HEK293 (cell line): ENCODE data around the gene CYP27A1.

Source experiments
- BCL11B ChIP-seq: fragments of 450-650 bp; formaldehyde crosslinking; IDR thresholded peaks from 2 replicates; pipeline ENCODE4 v1.5.1; 2016; ENCODE audit warnings: low read depth, missing biosample characterization, missing genetic modification characterization
- BCL6B ChIP-seq: fragments of 450-650 bp; formaldehyde crosslinking; IDR thresholded peaks from 2 replicates; pipeline ENCODE4 v1.5.1; 2017; ENCODE audit warnings: missing biosample characterization, missing genetic modification characterization
- GFI1B ChIP-seq: fragments of 450-650 bp; formaldehyde crosslinking; IDR thresholded peaks from 2 replicates; pipeline ENCODE4 v1.5.1; 2016; ENCODE audit warnings: missing biosample characterization, missing genetic modification characterization
- KLF10 ChIP-seq: fragments of 450-650 bp; IDR thresholded peaks from 2 replicates; pipeline ENCODE4 v1.5.1; 2018; ENCODE audit warnings: missing biosample characterization, mild to moderate bottlenecking, missing genetic modification characterization
- KLF8 ChIP-seq: fragments of 450-650 bp; formaldehyde crosslinking; IDR thresholded peaks from 2 replicates; pipeline ENCODE4 v1.5.1; 2016; ENCODE audit warnings: missing biosample characterization, missing genetic modification characterization
- KLF9 ChIP-seq: fragments of 450-650 bp; formaldehyde crosslinking; IDR thresholded peaks from 2 replicates; pipeline ENCODE4 v1.5.1; 2016; ENCODE audit warnings: missing biosample characterization, missing genetic modification characterization, low read depth
- MZF1 ChIP-seq: fragments of 450-650 bp; formaldehyde crosslinking; IDR thresholded peaks from 2 replicates; pipeline ENCODE4 v1.5.1; 2017; ENCODE audit warnings: missing biosample characterization, missing genetic modification characterization, borderline replicate concordance
- REPIN1 ChIP-seq: fragments of 450-650 bp; formaldehyde crosslinking; IDR thresholded peaks from 2 replicates; pipeline ENCODE4 v1.5.1; 2017; ENCODE audit warnings: missing biosample characterization, missing genetic modification characterization, low read depth
- SP3 ChIP-seq: fragments of 450-650 bp; formaldehyde crosslinking; IDR thresholded peaks from 2 replicates; pipeline ENCODE4 v1.5.1; 2016; ENCODE audit warnings: missing biosample characterization, missing genetic modification characterization
- TRIM28 ChIP-seq: IDR thresholded peaks from 2 replicates; pipeline ENCODE4 v1.6.1; 2011; ENCODE audit warnings: low read length, control low read depth, borderline replicate concordance
- YY1 ChIP-seq: fragments of 450-650 bp; formaldehyde crosslinking; IDR thresholded peaks from 2 replicates; pipeline ENCODE4 v1.5.1; 2018; ENCODE audit warnings: missing biosample characterization, missing genetic modification characterization
- ZBTB21 ChIP-seq: fragments of 450-650 bp; formaldehyde crosslinking; IDR thresholded peaks from 2 replicates; pipeline ENCODE4 v1.5.1; 2017; ENCODE audit warnings: missing biosample characterization, missing genetic modification characterization
- ZIC2 ChIP-seq: fragments of 450-650 bp; formaldehyde crosslinking; IDR thresholded peaks from 2 replicates; pipeline ENCODE4 v1.5.1; 2016; ENCODE audit warnings: missing biosample characterization, missing genetic modification characterization
- ZNF10 ChIP-seq: fragments of 450-650 bp; formaldehyde crosslinking; IDR thresholded peaks from 2 replicates; pipeline ENCODE4 v1.5.1; 2017; ENCODE audit warnings: missing biosample characterization, missing genetic modification characterization
- ZNF140 ChIP-seq: fragments of 450-650 bp; formaldehyde crosslinking; IDR thresholded peaks from 2 replicates; pipeline ENCODE4 v1.5.1; 2016; ENCODE audit warnings: missing biosample characterization, missing genetic modification characterization
- ZNF292 ChIP-seq: fragments of 450-650 bp; formaldehyde crosslinking; IDR thresholded peaks from 2 replicates; pipeline ENCODE4 v1.5.1; 2016; ENCODE audit warnings: low read depth, missing biosample characterization, missing genetic modification characterization, borderline replicate concordance
- ZNF335 ChIP-seq: fragments of 450-650 bp; formaldehyde crosslinking; conservative IDR thresholded peaks from 2 replicates; pipeline ENCODE4 v1.5.1; 2016; ENCODE audit warnings: missing biosample characterization, missing genetic modification characterization
- ZNF341 ChIP-seq: fragments of 450-650 bp; formaldehyde crosslinking; IDR thresholded peaks from 2 replicates; pipeline ENCODE4; 2016; ENCODE audit warnings: low read depth, missing biosample characterization, missing genetic modification characterization
- ZNF391 ChIP-seq: fragments of 450-650 bp; formaldehyde crosslinking; IDR thresholded peaks from 2 replicates; pipeline ENCODE4 v1.5.1; 2016; ENCODE audit warnings: low read depth, missing biosample characterization, missing genetic modification characterization, borderline replicate concordance
- ZNF404 ChIP-seq: fragments of 450-650 bp; formaldehyde crosslinking; IDR thresholded peaks from 2 replicates; pipeline ENCODE4 v1.5.1; 2017; ENCODE audit warnings: missing biosample characterization, missing genetic modification characterization
- ZNF529 ChIP-seq: fragments of 450-650 bp; formaldehyde crosslinking; IDR thresholded peaks from 2 replicates; pipeline ENCODE4 v1.5.1; 2017; ENCODE audit warnings: missing genetic modification characterization, missing biosample characterization; ENCODE audit not compliant: insufficient replicate concordance
- ZNF544 ChIP-seq: fragments of 450-650 bp; formaldehyde crosslinking; IDR thresholded peaks from 2 replicates; pipeline ENCODE4 v1.5.0; 2017; ENCODE audit warnings: missing biosample characterization, missing genetic modification characterization
- ZNF585B ChIP-seq: fragments of 450-650 bp; formaldehyde crosslinking; IDR thresholded peaks from 2 replicates; pipeline ENCODE4 v1.5.1; 2016; ENCODE audit warnings: missing biosample characterization, missing genetic modification characterization
- ZNF629 ChIP-seq: fragments of 450-650 bp; formaldehyde crosslinking; IDR thresholded peaks from 2 replicates; pipeline ENCODE4 v1.5.1; 2017; ENCODE audit warnings: missing biosample characterization, missing genetic modification characterization
- ZNF791 ChIP-seq: fragments of 450-650 bp; formaldehyde crosslinking; IDR thresholded peaks from 2 replicates; pipeline ENCODE4 v1.5.1; 2016; ENCODE audit warnings: missing biosample characterization, missing genetic modification characterization
- ZNF830 ChIP-seq: fragments of 450-650 bp; IDR thresholded peaks from 2 replicates; pipeline ENCODE4 v1.5.0; 2018; ENCODE audit warnings: missing biosample characterization, missing genetic modification characterization, low read depth, mild to moderate bottlenecking, moderate library complexity
- TF ChIP-seq, protein P1 (sequence below): fragments of 450-650 bp; formaldehyde crosslinking; IDR thresholded peaks from 2 replicates; pipeline ENCODE4 v1.5.1; 2016; ENCODE audit warnings: missing biosample characterization, missing genetic modification characterization
- TF ChIP-seq, protein P2 (sequence below): fragments of 450-650 bp; formaldehyde crosslinking; IDR thresholded peaks from 2 replicates; pipeline ENCODE4 v1.5.1; 2016; ENCODE audit warnings: missing biosample characterization, missing genetic modification characterization
- TF ChIP-seq, protein P3 (sequence below): fragments of 450-650 bp; formaldehyde crosslinking; IDR thresholded peaks from 2 replicates; pipeline ENCODE4 v1.5.0; 2017; ENCODE audit warnings: missing biosample characterization, missing genetic modification characterization, borderline replicate concordance
- TF ChIP-seq, protein P4 (sequence below): fragments of 450-650 bp; formaldehyde crosslinking; IDR thresholded peaks from 2 replicates; pipeline ENCODE4 v1.5.1; 2017; ENCODE audit warnings: missing biosample characterization, missing genetic modification characterization

The CYP27A1 gene

GRCh38 chr2:218806346-218806978, 24.5 kb downstream of the CYP27A1 start (continued):
- TF ChIP-seq, protein P1, sequence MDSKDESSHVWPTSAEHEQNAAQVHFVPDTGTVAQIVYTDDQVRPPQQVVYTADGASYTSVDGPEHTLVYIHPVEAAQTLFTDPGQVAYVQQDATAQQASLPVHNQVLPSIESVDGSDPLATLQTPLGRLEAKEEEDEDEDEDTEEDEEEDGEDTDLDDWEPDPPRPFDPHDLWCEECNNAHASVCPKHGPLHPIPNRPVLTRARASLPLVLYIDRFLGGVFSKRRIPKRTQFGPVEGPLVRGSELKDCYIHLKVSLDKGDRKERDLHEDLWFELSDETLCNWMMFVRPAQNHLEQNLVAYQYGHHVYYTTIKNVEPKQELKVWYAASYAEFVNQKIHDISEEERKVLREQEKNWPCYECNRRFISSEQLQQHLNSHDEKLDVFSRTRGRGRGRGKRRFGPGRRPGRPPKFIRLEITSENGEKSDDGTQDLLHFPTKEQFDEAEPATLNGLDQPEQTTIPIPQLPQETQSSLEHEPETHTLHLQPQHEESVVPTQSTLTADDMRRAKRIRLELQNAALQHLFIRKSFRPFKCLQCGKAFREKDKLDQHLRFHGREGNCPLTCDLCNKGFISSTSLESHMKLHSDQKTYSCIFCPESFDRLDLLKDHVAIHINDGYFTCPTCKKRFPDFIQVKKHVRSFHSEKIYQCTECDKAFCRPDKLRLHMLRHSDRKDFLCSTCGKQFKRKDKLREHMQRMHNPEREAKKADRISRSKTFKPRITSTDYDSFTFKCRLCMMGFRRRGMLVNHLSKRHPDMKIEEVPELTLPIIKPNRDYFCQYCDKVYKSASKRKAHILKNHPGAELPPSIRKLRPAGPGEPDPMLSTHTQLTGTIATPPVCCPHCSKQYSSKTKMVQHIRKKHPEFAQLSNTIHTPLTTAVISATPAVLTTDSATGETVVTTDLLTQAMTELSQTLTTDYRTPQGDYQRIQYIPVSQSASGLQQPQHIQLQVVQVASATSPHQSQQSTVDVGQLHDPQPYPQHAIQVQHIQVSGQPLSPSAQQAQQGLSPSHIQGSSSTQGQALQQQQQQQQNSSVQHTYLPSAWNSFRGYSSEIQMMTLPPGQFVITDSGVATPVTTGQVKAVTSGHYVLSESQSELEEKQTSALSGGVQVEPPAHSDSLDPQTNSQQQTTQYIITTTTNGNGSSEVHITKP (tag by site-specific recombination) = peak; percentile 80
- TF ChIP-seq GFI1B (tag by site-specific recombination) (no peak), ZBTB21 (0 out of 2 replicates have a peak, but pooled peaks have one; percentile 23), ZNF140 (tag by site-specific recombination) (no peak), BCL11B (tag by site-specific recombination) (no peak), BCL6B (no peak), ZNF791 (tag by site-specific recombination) (no peak), SP3 (no peak), ZNF341 (no peak), ZNF529 (no peak), ZNF830 (tag by site-specific recombination) (no peak), KLF9 (tag by site-specific recombination) (no peak), ZNF629 (tag by site-specific recombination) (peak; percentile 28; the same call in 1 of the 2 replicates), ZNF391 (tag by site-specific recombination) (no peak), ZIC2 (tag by site-specific recombination) (peak; percentile 71), ZNF404 (tag by site-specific recombination) (no peak), MZF1 (peak; percentile 33; the same call in 1 of the 2 replicates), ZNF292 (tag by site-specific recombination) (no peak), ZNF10 (no peak), ZNF544 (no peak), KLF10 (no peak), ZNF585B (no peak), KLF8 (0 out of 2 replicates have a peak, but pooled peaks have one; percentile 27), YY1 (tag by site-specific recombination) (no peak), ZNF335 (tag by site-specific recombination) (no peak), TRIM28 (no peak; the same call in 1 of the 2 replicates), REPIN1 (tag by site-specific recombination) (no peak)
- TF ChIP-seq, protein P2, sequence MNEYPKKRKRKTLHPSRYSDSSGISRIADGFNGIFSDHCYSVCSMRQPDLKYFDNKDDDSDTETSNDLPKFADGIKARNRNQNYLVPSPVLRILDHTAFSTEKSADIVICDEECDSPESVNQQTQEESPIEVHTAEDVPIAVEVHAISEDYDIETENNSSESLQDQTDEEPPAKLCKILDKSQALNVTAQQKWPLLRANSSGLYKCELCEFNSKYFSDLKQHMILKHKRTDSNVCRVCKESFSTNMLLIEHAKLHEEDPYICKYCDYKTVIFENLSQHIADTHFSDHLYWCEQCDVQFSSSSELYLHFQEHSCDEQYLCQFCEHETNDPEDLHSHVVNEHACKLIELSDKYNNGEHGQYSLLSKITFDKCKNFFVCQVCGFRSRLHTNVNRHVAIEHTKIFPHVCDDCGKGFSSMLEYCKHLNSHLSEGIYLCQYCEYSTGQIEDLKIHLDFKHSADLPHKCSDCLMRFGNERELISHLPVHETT (tag by site-specific recombination) = no peak
- TF ChIP-seq, protein P3, sequence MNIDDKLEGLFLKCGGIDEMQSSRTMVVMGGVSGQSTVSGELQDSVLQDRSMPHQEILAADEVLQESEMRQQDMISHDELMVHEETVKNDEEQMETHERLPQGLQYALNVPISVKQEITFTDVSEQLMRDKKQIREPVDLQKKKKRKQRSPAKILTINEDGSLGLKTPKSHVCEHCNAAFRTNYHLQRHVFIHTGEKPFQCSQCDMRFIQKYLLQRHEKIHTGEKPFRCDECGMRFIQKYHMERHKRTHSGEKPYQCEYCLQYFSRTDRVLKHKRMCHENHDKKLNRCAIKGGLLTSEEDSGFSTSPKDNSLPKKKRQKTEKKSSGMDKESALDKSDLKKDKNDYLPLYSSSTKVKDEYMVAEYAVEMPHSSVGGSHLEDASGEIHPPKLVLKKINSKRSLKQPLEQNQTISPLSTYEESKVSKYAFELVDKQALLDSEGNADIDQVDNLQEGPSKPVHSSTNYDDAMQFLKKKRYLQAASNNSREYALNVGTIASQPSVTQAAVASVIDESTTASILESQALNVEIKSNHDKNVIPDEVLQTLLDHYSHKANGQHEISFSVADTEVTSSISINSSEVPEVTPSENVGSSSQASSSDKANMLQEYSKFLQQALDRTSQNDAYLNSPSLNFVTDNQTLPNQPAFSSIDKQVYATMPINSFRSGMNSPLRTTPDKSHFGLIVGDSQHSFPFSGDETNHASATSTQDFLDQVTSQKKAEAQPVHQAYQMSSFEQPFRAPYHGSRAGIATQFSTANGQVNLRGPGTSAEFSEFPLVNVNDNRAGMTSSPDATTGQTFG (tag by site-specific recombination) = no peak
- TF ChIP-seq, protein P4, sequence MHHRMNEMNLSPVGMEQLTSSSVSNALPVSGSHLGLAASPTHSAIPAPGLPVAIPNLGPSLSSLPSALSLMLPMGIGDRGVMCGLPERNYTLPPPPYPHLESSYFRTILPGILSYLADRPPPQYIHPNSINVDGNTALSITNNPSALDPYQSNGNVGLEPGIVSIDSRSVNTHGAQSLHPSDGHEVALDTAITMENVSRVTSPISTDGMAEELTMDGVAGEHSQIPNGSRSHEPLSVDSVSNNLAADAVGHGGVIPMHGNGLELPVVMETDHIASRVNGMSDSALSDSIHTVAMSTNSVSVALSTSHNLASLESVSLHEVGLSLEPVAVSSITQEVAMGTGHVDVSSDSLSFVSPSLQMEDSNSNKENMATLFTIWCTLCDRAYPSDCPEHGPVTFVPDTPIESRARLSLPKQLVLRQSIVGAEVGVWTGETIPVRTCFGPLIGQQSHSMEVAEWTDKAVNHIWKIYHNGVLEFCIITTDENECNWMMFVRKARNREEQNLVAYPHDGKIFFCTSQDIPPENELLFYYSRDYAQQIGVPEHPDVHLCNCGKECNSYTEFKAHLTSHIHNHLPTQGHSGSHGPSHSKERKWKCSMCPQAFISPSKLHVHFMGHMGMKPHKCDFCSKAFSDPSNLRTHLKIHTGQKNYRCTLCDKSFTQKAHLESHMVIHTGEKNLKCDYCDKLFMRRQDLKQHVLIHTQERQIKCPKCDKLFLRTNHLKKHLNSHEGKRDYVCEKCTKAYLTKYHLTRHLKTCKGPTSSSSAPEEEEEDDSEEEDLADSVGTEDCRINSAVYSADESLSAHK (tag by site-specific recombination) = peak; percentile 45; the same call in 1 of the 2 replicates
